ENCODE measurements around the gene TIGD1.

DNA sequence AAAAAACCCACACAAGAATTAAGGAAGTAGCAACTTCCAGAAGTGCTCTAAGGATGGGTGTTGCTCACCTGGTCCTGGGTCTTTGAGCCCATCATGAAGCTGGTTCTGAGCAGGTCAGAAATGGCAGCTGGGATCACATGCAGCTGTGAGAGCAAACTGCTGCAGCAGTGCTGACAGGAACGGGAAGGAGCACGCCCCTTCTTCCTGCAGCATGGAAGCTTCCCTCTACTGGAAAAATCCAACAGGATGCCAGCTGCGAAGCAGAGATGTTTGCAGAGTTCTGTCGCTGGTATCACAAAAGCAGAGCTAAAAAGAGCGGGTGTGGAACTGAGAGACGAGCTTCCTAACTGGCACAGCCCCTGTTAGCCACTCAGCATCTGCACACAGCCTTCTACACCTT, 33.9 kb upstream of the TIGD1 start:
- TF ChIP-seq POLR2AphosphoS5 (IDR thresholded peaks at IDR 0.05; ENCODE audit: low read depth) (no peak), EZH2 (IDR thresholded peaks at IDR 0.05; ENCODE audit: low read depth, unreplicated experiment) (no peak)
- TF ChIP-seq, protein P1, sequence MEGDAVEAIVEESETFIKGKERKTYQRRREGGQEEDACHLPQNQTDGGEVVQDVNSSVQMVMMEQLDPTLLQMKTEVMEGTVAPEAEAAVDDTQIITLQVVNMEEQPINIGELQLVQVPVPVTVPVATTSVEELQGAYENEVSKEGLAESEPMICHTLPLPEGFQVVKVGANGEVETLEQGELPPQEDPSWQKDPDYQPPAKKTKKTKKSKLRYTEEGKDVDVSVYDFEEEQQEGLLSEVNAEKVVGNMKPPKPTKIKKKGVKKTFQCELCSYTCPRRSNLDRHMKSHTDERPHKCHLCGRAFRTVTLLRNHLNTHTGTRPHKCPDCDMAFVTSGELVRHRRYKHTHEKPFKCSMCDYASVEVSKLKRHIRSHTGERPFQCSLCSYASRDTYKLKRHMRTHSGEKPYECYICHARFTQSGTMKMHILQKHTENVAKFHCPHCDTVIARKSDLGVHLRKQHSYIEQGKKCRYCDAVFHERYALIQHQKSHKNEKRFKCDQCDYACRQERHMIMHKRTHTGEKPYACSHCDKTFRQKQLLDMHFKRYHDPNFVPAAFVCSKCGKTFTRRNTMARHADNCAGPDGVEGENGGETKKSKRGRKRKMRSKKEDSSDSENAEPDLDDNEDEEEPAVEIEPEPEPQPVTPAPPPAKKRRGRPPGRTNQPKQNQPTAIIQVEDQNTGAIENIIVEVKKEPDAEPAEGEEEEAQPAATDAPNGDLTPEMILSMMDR (conservative IDR thresholded peaks at IDR 0.05; ENCODE audit: low read depth in 2 of 2), result no peak
- TF ChIP-seq, protein P2, sequence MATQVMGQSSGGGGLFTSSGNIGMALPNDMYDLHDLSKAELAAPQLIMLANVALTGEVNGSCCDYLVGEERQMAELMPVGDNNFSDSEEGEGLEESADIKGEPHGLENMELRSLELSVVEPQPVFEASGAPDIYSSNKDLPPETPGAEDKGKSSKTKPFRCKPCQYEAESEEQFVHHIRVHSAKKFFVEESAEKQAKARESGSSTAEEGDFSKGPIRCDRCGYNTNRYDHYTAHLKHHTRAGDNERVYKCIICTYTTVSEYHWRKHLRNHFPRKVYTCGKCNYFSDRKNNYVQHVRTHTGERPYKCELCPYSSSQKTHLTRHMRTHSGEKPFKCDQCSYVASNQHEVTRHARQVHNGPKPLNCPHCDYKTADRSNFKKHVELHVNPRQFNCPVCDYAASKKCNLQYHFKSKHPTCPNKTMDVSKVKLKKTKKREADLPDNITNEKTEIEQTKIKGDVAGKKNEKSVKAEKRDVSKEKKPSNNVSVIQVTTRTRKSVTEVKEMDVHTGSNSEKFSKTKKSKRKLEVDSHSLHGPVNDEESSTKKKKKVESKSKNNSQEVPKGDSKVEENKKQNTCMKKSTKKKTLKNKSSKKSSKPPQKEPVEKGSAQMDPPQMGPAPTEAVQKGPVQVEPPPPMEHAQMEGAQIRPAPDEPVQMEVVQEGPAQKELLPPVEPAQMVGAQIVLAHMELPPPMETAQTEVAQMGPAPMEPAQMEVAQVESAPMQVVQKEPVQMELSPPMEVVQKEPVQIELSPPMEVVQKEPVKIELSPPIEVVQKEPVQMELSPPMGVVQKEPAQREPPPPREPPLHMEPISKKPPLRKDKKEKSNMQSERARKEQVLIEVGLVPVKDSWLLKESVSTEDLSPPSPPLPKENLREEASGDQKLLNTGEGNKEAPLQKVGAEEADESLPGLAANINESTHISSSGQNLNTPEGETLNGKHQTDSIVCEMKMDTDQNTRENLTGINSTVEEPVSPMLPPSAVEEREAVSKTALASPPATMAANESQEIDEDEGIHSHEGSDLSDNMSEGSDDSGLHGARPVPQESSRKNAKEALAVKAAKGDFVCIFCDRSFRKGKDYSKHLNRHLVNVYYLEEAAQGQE (IDR thresholded peaks at IDR 0.05; ENCODE audit: unreplicated experiment), result no peak

Measured in GM23338 (cell line).